B cell (primary cell): ENCODE results near the gene CIAO2B. TPM values are rescaled to one million over a fixed set of nuclear protein-coding genes. Genes with fewer than 3 reads are reported as not detected.
A peak's percentile ranks its signal among the peaks of the same experiment; 100 is the strongest.

ENCODE experiments used
- ATAC-seq: fragments of 200-7000 bp; cut with Tn5 transposase; one replicate; pipeline ENCODE4 v1.10.0; 2021; ENCODE audit warnings: low read depth, mild to moderate bottlenecking, moderate number of reproducible peaks, moderate library complexity
- CTCF ChIA-PET: fragments of 350-600 bp; sonication (Branson Sonifier 250); formaldehyde crosslinking; loops from one replicate; lab custom pipeline; 2021; ENCODE audit warnings: antibody characterized with exemption, inconsistent platforms; lab: Charles Lee
- POLR2A ChIA-PET: fragments of 350-600 bp; sonication (Branson Sonifier 250); formaldehyde crosslinking; loops from one replicate; lab custom pipeline; 2021; ENCODE audit warnings: antibody characterized with exemption; lab: Charles Lee
- DNase-seq: peaks from one replicate; pipeline ENCODE4 v3.0.0; 2013
- H2AFZ ChIP-seq: 2 replicates; pipeline ENCODE4 v1.6.1; 2012; ENCODE audit warnings: mild to moderate bottlenecking, low read depth, low read length; ENCODE audit not compliant: insufficient read depth, poor library complexity, severe bottlenecking
- H3K27ac ChIP-seq, 2 donors: 1 replicate in 1 of 2; 2 replicates in 1 of 2; pipeline ENCODE4 v1.5.1; 2012 to 2013; ENCODE audit warnings: low read length in 2 of 2, mild to moderate bottlenecking in 2 of 2, moderate library complexity in 1 of 2
- H3K27me3 ChIP-seq, 4 experiments: fragments of 200-600 bp in 1 of 4; sonication (generic) in 1 of 4; replicated peaks in 1 of 4; 1 replicate in 2 of 4; 2 replicates in 2 of 4; pipeline versions ENCODE4 v1.6.1 to v1.7.0; 2013 to 2016; ENCODE audit warnings: low read length in 3 of 4, mild to moderate bottlenecking in 2 of 4, mixed read lengths in 1 of 4, moderate library complexity in 1 of 4; ENCODE audit not compliant: insufficient read depth in 4 of 4, control insufficient read depth in 3 of 4; ENCODE audit errors: control extremely low read depth in 1 of 4
- H3K36me3 ChIP-seq, 2 experiments: replicated peaks in 1 of 2; 1 replicate in 1 of 2; 2 replicates in 1 of 2; pipeline versions ENCODE4 v1.6.1 to v1.7.1; 2013; ENCODE audit warnings: low read length in 1 of 2; ENCODE audit not compliant: insufficient read depth in 2 of 2, control insufficient read depth in 1 of 2; ENCODE audit errors: control extremely low read depth in 1 of 2, extremely low read depth in 1 of 2
- H3K4me1 ChIP-seq, 2 donors: fragments of 200-600 bp in 1 of 2; sonication (generic) in 1 of 2; 1 replicate in 1 of 2; 2 replicates in 1 of 2; pipeline versions ENCODE4 v1.5.1 to v1.6.1; 2013 to 2017; ENCODE audit warnings: low read length in 2 of 2; ENCODE audit not compliant: control insufficient read depth in 2 of 2, insufficient read depth in 2 of 2
- H3K4me2 ChIP-seq: replicated peaks from 2 replicates; pipeline ENCODE3; 2012; ENCODE audit warnings: mild to moderate bottlenecking, low read depth, low read length; ENCODE audit not compliant: poor library complexity, severe bottlenecking
- H3K4me3 ChIP-seq, 5 experiments: fragments of 200-600 bp in 1 of 5; sonication (generic) in 1 of 5; 1 replicate in 3 of 5; 2 replicates in 2 of 5; pipeline versions ENCODE4 v1.5.1 to v1.7.0; 2011 to 2016; ENCODE audit warnings: low read length in 4 of 5, mild to moderate bottlenecking in 4 of 5, low read depth in 2 of 5, control low read depth in 1 of 5, moderate library complexity in 1 of 5; ENCODE audit not compliant: insufficient read depth in 1 of 5; ENCODE audit errors: control extremely low read depth in 1 of 5, extremely low read depth in 1 of 5
- H3K79me2 ChIP-seq: fragments of 200-600 bp; sonication (generic); one replicate; pipeline ENCODE4 v1.6.0; 2016; ENCODE audit warnings: low read length; ENCODE audit not compliant: control insufficient read depth, insufficient read depth
- H3K9ac ChIP-seq: fragments of 200-600 bp; sonication (generic); 2 replicates; pipeline ENCODE4 v1.6.1; 2017; ENCODE audit warnings: mild to moderate bottlenecking, low read length, moderate library complexity
- H3K9me3 ChIP-seq, 3 donors: one replicate each; pipeline versions ENCODE4 v1.6.1 to v1.7.1; 2013; ENCODE audit warnings: low read length in 2 of 3; ENCODE audit not compliant: control insufficient read depth in 2 of 3, insufficient read depth in 1 of 3; ENCODE audit errors: control extremely low read depth in 1 of 3
- H4K20me1 ChIP-seq: 2 replicates; pipeline ENCODE4 v1.6.0; 2012; ENCODE audit warnings: mild to moderate bottlenecking, low read length; ENCODE audit not compliant: insufficient read depth, control insufficient read depth, poor library complexity, severe bottlenecking
- H3K27ac Mint-ChIP-seq: one replicate; pipeline ENCODE4 v1.8.0; 2021; ENCODE audit warnings: mixed read lengths
- H3K27me3 Mint-ChIP-seq: one replicate; pipeline ENCODE4 v1.8.0; 2021; ENCODE audit warnings: mixed read lengths
- H3K4me1 Mint-ChIP-seq: one replicate; pipeline ENCODE4 v1.8.0; 2021; ENCODE audit warnings: mixed read lengths
- H3K4me3 Mint-ChIP-seq: one replicate; pipeline ENCODE4 v1.8.0; 2021; ENCODE audit warnings: mixed read lengths
- H3K9me3 Mint-ChIP-seq: one replicate; pipeline ENCODE4 v1.8.0; 2022; ENCODE audit warnings: mixed read lengths; ENCODE audit not compliant: insufficient read depth
- CTCF ChIP-seq: fragments of 200-600 bp; IDR thresholded peaks from one replicate; pipeline ENCODE4 v1.8.0; 2022; ENCODE audit warnings: antibody characterized with exemption, mild to moderate bottlenecking
- EZH2 ChIP-seq: IDR thresholded peaks from 2 replicates; pipeline ENCODE4 v1.6.1; 2012; ENCODE audit warnings: borderline replicate concordance, low read depth, mild to moderate bottlenecking, moderate library complexity, low read length; ENCODE audit not compliant: insufficient read depth, poor library complexity, severe bottlenecking
- WGBS: methylation state at CpG from one replicate; pipeline ENCODE4 v1.1.5; 2013; ENCODE audit warnings: missing lambda C conversion rate; ENCODE audit not compliant: insufficient coverage; 5-methylcytosine and 5-hydroxymethylcytosine counted together
- intact Hi-C: fragments of 100-400 bp; cut with micrococcal nuclease; formaldehyde crosslinking; loops from one replicate; pipeline ENCODE4 v1.10.0; 2022
- polyA plus RNA-seq: library from polyadenylated mRNA; depleted of rRNA; stranded (reverse); fragments of >200 nt; gene quantifications from 2 replicates; pipeline ENCODE4 v1.2.3, GENCODE V29; 2012
- total RNA-seq, 2 donors: library from RNA; stranded (reverse); fragments of 120-200 nt in 1 of 2; gene quantifications; 1 replicate in 1 of 2; 2 replicates in 1 of 2; pipeline versions ENCODE4 v1.2.3 to v1.2.4, GENCODE V29; 2013 to 2022

Gene CIAO2B
- total and polyA plus RNA-seq, 2 donors (not counting 1 experiment from before 2014, with no cell fraction given) = 60.6 to 159 TPM

GRCh38 chr16:66931665-66932064 is 2.5 kb downstream of the CIAO2B start:
- H3K27ac Mint-ChIP-seq = no peak overlapping the region
- POLR2A ChIA-PET = interaction anchor here (0.8 kb wide), 1 partner anchor 13 kb away, joined by 3 read pairs; the partner anchor contains the start of gene CDH16

More at GRCh38 chr16:66931665-66932064, 2.5 kb downstream of the CIAO2B start:
- Mint-ChIP-seq H3K4me3 (peak overlapping the region; percentile 24), H3K4me1 (peaks cover 49% of the 10 kb centered on the region), H3K9me3 (no peaks in the 10 kb centered on the region), H3K27me3 (no peaks in the 10 kb centered on the region)
- TF ChIP-seq EZH2 = no peak
- TF ChIP-seq CTCF = no peak
- Histone ChIP-seq H3K79me2 (peaks cover 26% of the 10 kb centered on the region), H3K9me3 (no peaks in the 10 kb centered on the region), H2AFZ (no peak overlapping the region), H3K36me3 (peaks cover 0 to 12% of the 10 kb centered on the region in 2 experiments), H3K4me3 (no peak overlapping the region), H3K27ac (no peak overlapping the region), H3K4me1 (peaks cover 24 to 33% of the 10 kb centered on the region in 2 donors), H3K9ac (no peak overlapping the region), H3K4me2 (no peak overlapping the region), H3K27me3 (peaks cover 0 to 5% (median 0%) of the 10 kb centered on the region in 4 experiments), H4K20me1 (peaks cover 9% of the 10 kb centered on the region)
- CTCF ChIA-PET = no interaction called here
- ATAC-seq (no peak), DNase-seq (no peak)
- 100% methylated on average over 2 of the region's 2 CpGs for WGBS
- intact Hi-C loops = loop anchor here (5.0 kb wide), 1 partner anchor 49 kb away; the partner anchor contains the start of gene PDP2
